Stomach (tissue), 4 donors: ENCODE results near the gene MEOX2.

ENCODE experiments used
- CTCF ChIP-seq, 7 experiments: fragments of 450-650 bp in 4 of 7; fragments of 200-600 bp in 3 of 7; sonication (generic) in 3 of 7; IDR thresholded peaks; one replicate each; pipeline ENCODE4 v1.5.1; 2016 to 2019; ENCODE audit warnings: antibody characterized with exemption in 7 of 7, control low read depth in 2 of 7, mild to moderate bottlenecking in 1 of 7
- EP300 ChIP-seq: sonication (generic); formaldehyde crosslinking; IDR thresholded peaks from one replicate; pipeline ENCODE4 v1.6.1; 2017; ENCODE audit warnings: antibody characterized with exemption
- POLR2A ChIP-seq, 4 donors: fragments of 450-650 bp; IDR thresholded peaks; one replicate each; pipeline ENCODE4 v1.6.1; 2016; ENCODE audit warnings: antibody characterized with exemption in 4 of 4, control low read depth in 2 of 4, mild to moderate bottlenecking in 1 of 4, moderate library complexity in 1 of 4
- POLR2AphosphoS5 ChIP-seq, 3 donors: sonication (generic); formaldehyde crosslinking; IDR thresholded peaks; one replicate each; pipeline ENCODE4 v1.6.1; 2016; ENCODE audit warnings: antibody characterized with exemption in 3 of 3

GRCh38 chr7:15567036-15567435, 119.4 kb downstream of the MEOX2 start:
- no peak for TF ChIP-seq CTCF (IDR thresholded peaks at IDR 0.05)
- TF ChIP-seq POLR2AphosphoS5 (IDR thresholded peaks at IDR 0.05), result no peak
- TF ChIP-seq POLR2A (IDR thresholded peaks at IDR 0.05), result no peak
- TF ChIP-seq EP300, result no peak
